Fibroblast of lung (primary cell): ENCODE data around the gene C1QC. TPM values are rescaled to one million over a fixed set of nuclear protein-coding genes. Genes with fewer than 3 reads are reported as not detected.

ENCODE experiments used
- DNase-seq, 2 donors: peaks; one replicate each; pipeline versions ENCODE4 v3.0.0 to v3.0.0-alpha.2; 2010; ENCODE audit warnings: low read depth in 2 of 2
- H2AFZ ChIP-seq: 2 replicates; pipeline ENCODE4 v1.5.1; 2012; ENCODE audit warnings: low read length, control low read depth, inconsistent platforms
- H3K27ac ChIP-seq: 2 replicates; pipeline ENCODE4 v1.5.1; 2011; ENCODE audit warnings: low read length, control low read depth; ENCODE audit not compliant: insufficient read depth
- H3K27me3 ChIP-seq: 2 replicates; pipeline ENCODE4 v1.5.1; 2011; ENCODE audit warnings: mild to moderate bottlenecking, low read length; ENCODE audit not compliant: control insufficient read depth, insufficient read depth
- H3K36me3 ChIP-seq: 2 replicates; pipeline ENCODE4 v1.5.1; 2011; ENCODE audit warnings: low read length; ENCODE audit not compliant: control insufficient read depth, insufficient read depth
- H3K4me1 ChIP-seq: 2 replicates; pipeline ENCODE4 v1.5.1; 2011; ENCODE audit warnings: low read length; ENCODE audit not compliant: control insufficient read depth, insufficient read depth; ENCODE audit errors: extremely low read depth
- H3K4me2 ChIP-seq: 2 replicates; pipeline ENCODE4 v1.5.1; 2011; ENCODE audit warnings: low read length, control low read depth; ENCODE audit not compliant: insufficient read depth; ENCODE audit errors: extremely low read depth
- H3K4me3 ChIP-seq, 4 experiments: fragments of 200-600 bp in 1 of 4; sonication (generic) in 1 of 4; replicated peaks in 1 of 4; 2 replicates each; pipeline ENCODE4 v1.5.1; 2011 to 2016; ENCODE audit warnings: low read length in 4 of 4, low read depth in 3 of 4, mild to moderate bottlenecking in 3 of 4, control low read depth in 2 of 4, inconsistent platforms in 1 of 4, mixed read lengths in 1 of 4; ENCODE audit not compliant: insufficient read depth in 1 of 4; ENCODE audit errors: control extremely low read depth in 1 of 4
- H3K79me2 ChIP-seq: 2 replicates; pipeline ENCODE4 v1.5.1; 2012; ENCODE audit warnings: mild to moderate bottlenecking, low read length, inconsistent platforms; ENCODE audit not compliant: control insufficient read depth, insufficient read depth
- H3K9ac ChIP-seq: 2 replicates; pipeline ENCODE4 v1.5.1; 2011; ENCODE audit warnings: mild to moderate bottlenecking, low read length, control low read depth; ENCODE audit not compliant: insufficient read depth
- H3K9me3 ChIP-seq: 2 replicates; pipeline ENCODE4 v1.5.1; 2012; ENCODE audit warnings: low read depth, low read length; ENCODE audit not compliant: control insufficient read depth, insufficient read depth
- H4K20me1 ChIP-seq: 2 replicates; pipeline ENCODE4 v1.5.1; 2011; ENCODE audit warnings: low read length; ENCODE audit not compliant: control insufficient read depth, insufficient read depth; ENCODE audit errors: extremely low read depth
- CTCF ChIP-seq, 2 donors: IDR thresholded peaks in 1 of 2; conservative IDR thresholded peaks in 1 of 2; 1 replicate in 1 of 2; 2 replicates in 1 of 2; pipeline ENCODE4 v1.5.1; 2011 to 2012; ENCODE audit warnings: low read length in 2 of 2, control low read depth in 1 of 2, inconsistent platforms in 1 of 2, low read depth in 1 of 2, mild to moderate bottlenecking in 1 of 2
- EZH2 ChIP-seq: IDR thresholded peaks from 2 replicates; pipeline ENCODE4 v1.5.1; 2012; ENCODE audit warnings: low read length, control low read depth, mild to moderate bottlenecking; ENCODE audit errors: missing control alignments
- polyA minus RNA-seq: library from RNA; depleted of rRNA, polyadenylated mRNA; stranded (reverse); fragments of >200 nt; gene quantifications from 2 replicates; pipeline ENCODE4 v1.2.3, GENCODE V29; 2011; ENCODE audit warnings: low replicate concordance
- polyA plus RNA-seq, 2 donors: library from polyadenylated mRNA; depleted of rRNA in 1 of 2; stranded (reverse) in 1 of 2; unstranded in 1 of 2; fragments of >200 nt; gene quantifications; 2 replicates each; pipeline ENCODE4 v1.2.1, GENCODE V29; 2011 to 2012; ENCODE audit warnings: missing spikeins in 1 of 2
- total RNA-seq: library from RNA; depleted of rRNA; stranded (reverse); fragments of >200 nt; gene quantifications from 2 replicates; pipeline ENCODE4 v1.2.1, GENCODE V29; 2014

Gene C1QC
- not detected in 2 replicates for total RNA-seq
- not detected in 2 replicates for polyA plus RNA-seq
- not detected in 2 replicates for polyA plus RNA-seq (2012)
- polyA minus RNA-seq = not detected in 2 replicates

- no peak for DNase-seq
- TF ChIP-seq EZH2 (no peak), CTCF (conservative IDR thresholded peaks at IDR 0.05 in 1 of 2, IDR thresholded peaks at IDR 0.05 in 1 of 2; ENCODE audit: low read depth in 1 of 2, low read length in 2 of 2) (no peak)
Measured at GRCh38 chr1:22643381-22643780, at the start of gene C1QC. TSS of gene C1QC (plus strand) at chr1:22643633. CDS start at chr1:22644024, 391 bp downstream.

GRCh38 chr1:22594396-22594795 is 49.0 kb upstream of the C1QC start:
- Histone ChIP-seq H3K9me3 (no peaks in the 10 kb centered on the region), H3K4me2 (no peak overlapping the region), H3K4me1 (no peaks in the 10 kb centered on the region), H2AFZ (no peak overlapping the region), H3K9ac (no peak overlapping the region), H4K20me1 (no peaks in the 10 kb centered on the region), H3K4me3 (no peak overlapping the region), H3K27ac (no peak overlapping the region), H3K79me2 (no peaks in the 10 kb centered on the region), H3K27me3 (peaks cover 14% of the 10 kb centered on the region), H3K36me3 (no peaks in the 10 kb centered on the region)
- no peak for TF ChIP-seq EZH2
- TF ChIP-seq CTCF (conservative IDR thresholded peaks at IDR 0.05 in 1 of 2, IDR thresholded peaks at IDR 0.05 in 1 of 2; ENCODE audit: low read depth in 1 of 2, low read length in 2 of 2) = no peak
- no peak for DNase-seq

More at GRCh38 chr1:22643381-22643780, at the start of gene C1QC:
- H3K9me3 ChIP-seq = no peaks in the 10 kb centered on the region
- H3K4me1 ChIP-seq = no peaks in the 10 kb centered on the region
- H3K79me2 ChIP-seq = no peaks in the 10 kb centered on the region
- H3K27me3 ChIP-seq = no peaks in the 10 kb centered on the region
- H3K27ac ChIP-seq = no peak within 1 kb of the TSS
- H3K36me3 ChIP-seq = no peaks in the 10 kb centered on the region
- no peaks in the 10 kb centered on the region for H4K20me1 ChIP-seq
- H3K9ac ChIP-seq = no peak within 1 kb of the TSS
- H3K4me2 ChIP-seq = no peak within 1 kb of the TSS
- no peak within 1 kb of the TSS for H3K4me3 ChIP-seq
- no peak within 1 kb of the TSS for H2AFZ ChIP-seq

- Histone ChIP-seq H3K9ac (no peak overlapping the region), H3K4me2 (no peak overlapping the region), H3K4me1 (no peaks in the 10 kb centered on the region), H4K20me1 (no peaks in the 10 kb centered on the region), H3K27ac (no peak overlapping the region), H3K79me2 (no peaks in the 10 kb centered on the region), H2AFZ (no peak overlapping the region), H3K9me3 (no peaks in the 10 kb centered on the region), H3K27me3 (peaks cover 14% of the 10 kb centered on the region), H3K36me3 (no peaks in the 10 kb centered on the region), H3K4me3 (no peak overlapping the region)
- DNase-seq = no peak
- TF ChIP-seq CTCF (conservative IDR thresholded peaks at IDR 0.05 in 1 of 2, IDR thresholded peaks at IDR 0.05 in 1 of 2; ENCODE audit: low read depth in 1 of 2, low read length in 2 of 2) = no peak
Measured at GRCh38 chr1:22595108-22595507, 48.3 kb upstream of the C1QC start.
